Ammon's horn (tissue), 1 donor: ENCODE measurements around the gene PLXNA4.
A peak's percentile ranks its signal among the peaks of the same experiment; 100 is the strongest.

ENCODE experiments used
- DNase-seq: peaks from one replicate; pipeline ENCODE4 v3.0.0-alpha.2; 2016; ENCODE audit warnings: low spot score

The PLXNA4 gene

DNA sequence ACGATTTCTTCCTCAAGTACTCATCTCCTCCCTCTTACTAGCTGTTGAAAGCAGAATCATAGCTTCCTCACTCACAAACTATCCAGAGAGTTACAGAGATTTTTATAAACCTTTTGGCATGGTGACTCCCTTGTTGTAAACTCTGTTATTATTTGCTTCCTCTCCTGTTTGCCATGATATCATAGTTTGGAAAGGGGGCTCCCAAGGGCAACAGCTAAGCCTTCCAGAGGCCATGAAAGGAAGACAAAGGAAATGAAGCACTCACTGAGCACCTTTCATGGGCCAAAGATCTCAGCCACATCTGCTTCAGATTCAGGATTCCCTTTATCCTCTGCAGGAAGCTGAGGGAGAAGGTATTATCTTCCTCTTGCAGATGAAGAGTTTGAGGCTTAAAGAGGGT, 484.6 kb downstream of the PLXNA4 start:
- DNase-seq = no peak

DNA sequence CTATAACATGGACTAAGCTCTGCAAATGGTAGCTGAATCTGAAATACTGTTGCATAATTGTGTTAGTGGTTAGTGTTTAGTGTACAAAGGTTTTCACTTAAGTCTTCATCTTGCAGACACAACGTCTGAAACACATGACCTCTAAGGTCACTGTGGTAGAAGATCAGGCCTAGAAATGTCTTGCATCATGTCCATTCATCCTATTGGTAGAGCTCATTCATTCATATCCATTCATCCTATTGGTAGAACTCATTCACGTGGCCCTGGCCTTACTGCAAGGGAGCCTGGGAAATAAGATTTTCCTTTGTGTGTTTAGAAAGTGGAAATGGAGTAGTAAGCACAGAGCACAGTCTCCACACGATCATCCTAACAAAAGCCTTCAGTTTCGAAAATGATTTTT, 485.8 kb downstream of the PLXNA4 start:
- no peak for DNase-seq

DNA sequence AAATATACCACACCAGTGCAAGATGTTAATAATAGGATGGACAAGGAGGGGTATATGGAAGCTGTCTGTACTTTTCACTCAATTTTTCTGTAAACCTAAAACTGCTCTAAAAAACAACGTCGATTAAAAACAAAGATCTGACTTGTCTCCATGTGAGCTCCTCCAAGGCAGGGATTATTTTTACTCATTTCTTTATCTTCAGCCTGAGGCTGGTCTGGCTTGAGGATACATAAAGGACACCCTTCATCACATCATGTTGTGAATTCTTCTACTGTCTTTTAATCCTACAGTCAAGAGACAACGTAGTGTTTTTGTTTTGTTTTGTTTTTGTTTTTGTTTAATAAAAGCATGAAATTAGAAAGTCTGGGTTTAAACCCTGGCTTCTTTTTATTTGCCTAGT, 486.9 kb downstream of the PLXNA4 start:
- DNase-seq = no peak

DNA sequence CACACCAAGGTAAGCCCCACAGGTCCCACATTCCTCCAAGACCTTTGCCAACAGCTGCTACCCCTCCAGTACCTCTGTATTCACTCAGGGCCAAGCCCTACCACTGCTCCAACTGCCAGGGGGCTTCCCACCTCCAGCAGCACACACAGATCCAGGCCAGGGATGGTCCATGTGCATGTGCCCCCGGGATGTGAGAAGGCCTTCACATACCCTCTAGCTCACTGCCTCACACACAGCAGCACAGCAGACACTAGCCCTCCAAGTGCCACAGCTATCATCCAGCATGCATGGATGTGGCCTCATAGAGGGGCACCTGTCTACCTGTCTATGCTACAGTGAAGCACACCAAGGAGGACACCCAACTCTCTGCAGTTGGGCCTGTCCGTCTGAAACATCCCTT, 488.8 kb downstream of the PLXNA4 start:
- DNase-seq = no peak

DNA sequence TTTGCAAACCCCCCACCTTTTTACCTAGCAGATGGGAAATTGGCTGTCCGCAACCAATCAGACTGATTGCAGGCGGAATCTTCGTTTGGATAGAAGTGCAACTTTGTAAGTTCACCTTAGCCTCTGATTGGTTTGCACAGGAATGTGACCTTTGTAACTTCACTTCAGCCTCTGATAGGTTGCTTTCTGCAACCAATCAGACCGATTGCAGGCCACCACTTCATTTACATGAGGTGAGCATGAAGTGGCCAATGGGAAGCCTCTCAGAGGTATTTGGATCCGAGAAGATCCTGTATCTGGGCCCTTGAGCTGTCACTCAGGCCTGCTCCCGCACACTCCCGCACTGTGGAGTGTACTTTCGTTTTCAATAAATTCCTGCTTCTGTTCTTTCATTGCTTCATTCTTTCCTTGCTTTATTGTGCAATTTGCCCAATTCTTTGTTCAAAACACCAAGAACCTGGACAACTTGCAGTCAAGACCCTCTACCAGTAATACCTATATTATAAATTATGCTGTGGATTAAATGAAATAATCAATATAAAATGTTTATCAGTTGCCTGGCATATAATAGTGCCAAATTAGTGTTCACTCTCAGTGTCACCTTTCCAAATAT, 491.4 kb downstream of the PLXNA4 start:
- DNase-seq = no peak

DNA sequence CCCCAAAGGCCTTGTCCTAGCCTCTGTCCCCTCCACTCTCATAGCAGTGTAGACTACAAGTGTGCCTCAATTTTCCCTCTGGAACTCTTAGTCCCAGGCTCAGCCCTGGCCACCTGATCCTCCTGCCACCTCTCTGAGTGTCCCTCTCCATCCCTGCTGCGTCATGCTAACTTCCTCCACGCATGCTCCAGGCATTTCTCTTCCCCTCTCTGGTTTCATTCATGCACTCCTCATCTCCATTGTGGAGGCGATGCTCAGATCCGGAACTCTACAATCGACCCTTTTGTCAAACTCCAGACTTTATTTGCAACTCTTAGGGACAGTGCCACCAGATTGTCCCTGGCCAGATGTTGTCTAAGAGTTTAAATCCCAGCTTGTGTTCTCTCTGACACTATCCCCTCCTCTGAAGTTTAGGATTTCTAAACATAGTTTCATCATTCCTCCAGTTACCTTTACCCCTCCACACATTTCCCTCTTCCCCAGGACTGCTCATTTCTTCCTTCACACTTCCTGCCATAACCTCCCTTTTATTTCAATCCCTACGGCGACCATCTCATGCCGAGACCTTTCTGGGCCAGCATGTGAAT, 492.6 kb downstream of the PLXNA4 start:
- DNase-seq = no peak

DNA sequence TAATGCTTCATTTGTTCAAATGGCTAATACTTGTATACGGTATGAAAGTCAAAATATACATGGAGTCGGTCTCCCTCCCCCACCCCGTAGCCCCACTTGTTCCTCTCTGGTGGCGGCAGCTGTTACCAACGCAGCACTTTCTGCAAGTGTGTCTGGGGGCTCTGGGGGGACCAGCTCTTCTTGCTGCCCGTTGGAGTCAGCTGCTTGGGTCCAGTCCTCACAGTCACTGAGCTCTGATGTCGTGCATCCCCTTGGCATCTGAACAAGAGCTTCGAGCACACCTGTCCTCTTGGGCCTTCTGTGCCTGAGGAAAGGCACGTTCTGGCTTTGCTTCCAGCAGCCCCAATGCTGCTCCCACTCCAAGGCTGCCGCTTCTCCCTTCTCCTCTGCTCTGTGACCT, 493.1 kb downstream of the PLXNA4 start:
- no peak for DNase-seq

DNA sequence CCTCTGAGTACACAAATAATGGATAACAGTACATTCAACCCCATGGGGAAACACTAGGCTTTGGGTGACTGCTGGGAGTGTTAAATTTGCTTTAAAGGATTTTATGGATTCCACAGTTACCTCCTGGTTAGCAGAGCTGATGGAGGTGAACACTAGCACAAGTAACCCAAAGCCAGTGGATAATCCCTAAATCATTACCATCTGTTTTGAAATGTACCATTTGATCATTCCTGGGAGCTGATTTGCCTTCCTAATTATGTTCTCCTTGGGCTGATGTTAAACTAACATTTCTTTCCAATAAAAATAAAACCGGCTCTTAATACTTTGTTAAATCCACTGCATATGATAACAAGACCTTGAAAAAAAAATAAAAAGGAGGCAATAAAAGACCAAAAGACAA, 493.9 kb downstream of the PLXNA4 start:
- no peak for DNase-seq

DNA sequence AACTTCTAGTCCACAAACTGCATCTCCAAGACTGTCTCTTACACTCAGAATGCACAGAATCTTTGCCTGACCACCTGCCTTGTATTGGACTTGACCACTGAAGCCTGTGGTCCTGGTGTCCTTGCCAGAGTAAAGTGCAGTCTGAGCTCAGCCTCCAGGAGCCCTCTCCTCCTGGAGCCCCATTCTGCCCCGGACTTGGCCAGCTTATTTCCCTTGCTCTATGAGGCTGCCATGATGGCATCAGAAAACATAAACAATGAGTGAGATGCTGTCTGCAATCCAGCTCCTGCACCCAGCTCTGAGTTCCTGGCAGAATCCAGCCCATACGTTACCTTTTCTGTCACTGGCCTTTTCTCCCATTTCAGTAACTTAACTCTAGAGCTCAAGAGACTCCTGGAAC, 494.6 kb downstream of the PLXNA4 start:
- no peak for DNase-seq

DNA sequence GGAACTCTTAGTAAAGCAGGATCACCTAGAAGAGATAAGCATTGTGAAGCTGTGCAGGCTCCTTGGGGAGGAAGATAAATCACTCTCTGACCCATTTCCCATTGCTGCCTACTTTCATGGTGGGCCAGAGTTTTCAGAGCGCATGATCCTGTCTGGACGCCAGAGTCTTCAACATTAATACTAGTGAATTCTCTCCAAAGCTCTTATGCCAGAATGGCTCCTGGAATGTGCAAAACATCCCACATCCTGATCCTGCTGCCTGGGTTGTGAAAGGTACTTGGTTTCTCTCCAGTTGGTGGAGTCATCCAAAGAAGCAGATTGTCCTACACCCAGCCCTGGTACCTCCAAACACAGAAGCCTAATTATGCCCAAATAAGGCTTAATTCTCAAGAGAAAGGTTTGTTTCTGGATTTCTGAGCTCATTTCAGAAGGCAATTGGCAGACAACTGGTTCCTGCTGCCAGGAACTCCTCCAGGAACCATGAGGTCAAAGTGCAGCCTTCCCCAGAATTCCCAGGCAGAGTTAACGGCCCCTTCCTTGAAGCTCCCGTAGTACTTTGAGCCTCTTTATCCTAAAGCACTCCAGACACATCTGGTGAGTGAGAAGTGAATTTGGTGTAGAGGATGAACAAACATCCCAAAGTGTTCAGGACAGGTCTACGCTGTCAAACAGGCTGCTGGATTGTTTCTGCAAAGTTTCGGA, 495.2 kb downstream of the PLXNA4 start:
- DNase-seq = peak; percentile 47

DNA sequence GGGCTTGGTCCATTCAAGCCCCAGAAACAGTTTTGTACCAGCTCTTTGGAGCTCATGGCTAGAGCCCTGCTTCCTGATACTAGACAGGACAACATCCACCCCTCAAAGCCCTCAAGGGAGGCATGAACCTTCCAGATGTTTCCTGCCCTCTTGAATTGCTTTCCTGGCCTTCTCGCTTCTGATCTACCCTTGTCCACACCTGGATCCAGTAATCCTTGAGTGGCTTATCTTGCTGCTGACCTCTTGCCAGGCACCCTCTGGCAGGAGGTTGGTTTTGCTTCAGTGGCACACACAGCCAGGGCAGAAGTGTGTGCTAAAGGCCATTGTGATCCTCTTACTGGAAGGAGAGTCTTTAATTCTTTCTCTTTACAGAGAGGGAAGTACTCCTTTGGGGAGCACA, 495.8 kb downstream of the PLXNA4 start:
- DNase-seq = no peak

DNA sequence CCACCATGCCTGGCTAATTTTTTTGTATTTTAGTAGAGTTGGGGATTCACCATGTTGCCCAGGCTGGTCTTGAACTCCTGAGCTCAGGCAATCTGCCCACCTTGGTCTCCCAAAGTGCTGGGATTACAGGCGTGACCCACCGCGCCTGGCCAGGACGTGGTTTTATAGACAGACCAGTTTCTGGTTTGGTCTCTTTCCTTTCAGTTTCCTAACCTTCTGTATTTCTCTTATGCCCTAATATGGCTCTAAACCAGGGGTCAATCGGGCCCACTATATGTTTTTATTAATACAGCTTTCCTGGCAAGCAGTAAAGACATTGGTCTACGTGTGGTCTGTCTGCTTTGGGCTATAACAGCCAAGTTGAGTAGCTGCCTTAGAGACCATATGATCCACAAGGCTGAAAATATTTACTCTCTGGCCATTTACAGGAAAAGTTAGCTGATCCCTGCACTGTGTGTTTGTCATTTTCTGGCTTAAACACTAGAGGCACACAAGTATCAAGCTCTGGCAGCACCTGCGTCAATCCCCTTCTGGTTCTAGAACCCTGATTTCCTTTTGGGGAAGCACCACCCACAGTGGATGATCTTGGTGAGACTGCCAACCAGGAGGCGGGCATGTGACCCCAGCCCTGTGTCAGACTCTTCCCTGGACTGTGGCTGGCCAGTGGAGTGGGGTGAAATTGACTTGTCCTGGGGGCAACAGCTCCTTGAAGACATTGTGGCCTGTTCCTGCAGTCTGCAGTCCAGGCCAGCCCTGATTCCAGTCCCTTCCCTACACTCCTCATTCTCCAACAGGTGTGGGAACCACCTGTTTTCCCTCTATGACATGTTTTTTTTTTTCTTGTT, 497.2 kb downstream of the PLXNA4 start:
- DNase-seq = no peak

DNA sequence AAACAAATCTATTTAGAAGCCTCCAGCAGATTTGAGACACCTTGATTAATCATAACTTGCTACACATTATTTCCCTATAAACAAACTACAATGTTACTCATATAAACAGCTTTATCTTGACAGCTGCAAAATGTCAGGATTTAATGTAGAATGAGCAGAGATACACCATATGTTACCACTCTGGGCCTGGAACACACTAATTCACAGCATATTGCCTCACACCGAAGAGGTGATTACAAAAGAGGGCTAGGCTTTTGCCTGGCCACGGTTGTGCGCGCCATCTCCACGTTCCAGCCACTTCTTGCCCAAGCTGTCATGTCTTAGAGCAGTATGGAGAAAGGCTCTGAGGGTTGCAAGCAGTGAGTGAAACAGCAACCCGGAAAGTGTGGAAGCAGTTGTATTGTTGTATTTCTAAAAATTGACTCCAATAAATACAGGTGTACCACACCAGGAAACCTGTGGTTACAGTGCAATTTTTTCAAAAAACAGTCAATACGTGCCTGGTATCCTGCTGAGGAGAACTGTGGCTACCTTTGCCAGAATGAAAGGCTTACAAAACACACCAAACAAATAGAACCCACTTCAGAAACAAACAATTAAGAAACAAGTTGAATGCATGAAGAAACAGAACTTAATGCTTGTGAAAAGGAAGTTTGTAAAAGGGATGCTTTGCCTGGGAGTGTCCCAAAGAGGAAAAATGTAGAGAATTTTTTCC, 498.1 kb downstream of the PLXNA4 start:
- no peak for DNase-seq

DNA sequence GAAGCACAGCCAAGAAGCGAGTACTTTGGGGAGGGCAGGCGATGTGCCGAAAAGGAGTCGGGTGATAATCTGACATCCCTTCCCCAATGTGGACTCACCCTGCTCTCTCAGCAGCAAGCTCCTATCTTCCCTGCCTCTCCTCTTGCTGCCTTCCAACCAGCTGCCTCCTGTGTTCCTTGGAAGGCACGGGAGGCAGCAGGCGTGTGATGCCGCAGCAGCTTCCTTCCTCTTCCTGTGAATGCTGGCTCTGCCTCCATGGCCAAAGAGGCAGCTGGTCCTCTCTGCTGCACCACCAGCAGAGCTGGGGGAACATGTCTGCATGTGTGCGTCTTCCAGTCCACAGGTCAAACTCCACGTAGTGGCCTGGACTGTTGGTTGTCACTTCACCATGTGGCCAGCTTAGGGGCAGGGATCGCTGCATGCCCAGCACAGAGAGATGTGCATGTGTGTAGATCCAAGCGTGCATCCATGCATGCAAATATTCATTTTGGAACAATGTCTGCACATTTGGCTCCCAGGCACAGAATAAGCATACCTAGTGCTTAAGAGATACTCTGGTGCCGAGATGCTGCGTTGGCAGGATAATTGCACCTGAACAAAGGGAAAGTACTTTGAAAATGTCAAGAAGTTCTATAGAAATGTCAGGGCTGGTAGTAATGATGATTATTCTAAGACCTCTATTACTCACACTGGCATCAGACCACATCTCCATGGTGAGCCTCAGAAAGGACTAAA, 499.8 kb downstream of the PLXNA4 start:
- no peak for DNase-seq

DNA sequence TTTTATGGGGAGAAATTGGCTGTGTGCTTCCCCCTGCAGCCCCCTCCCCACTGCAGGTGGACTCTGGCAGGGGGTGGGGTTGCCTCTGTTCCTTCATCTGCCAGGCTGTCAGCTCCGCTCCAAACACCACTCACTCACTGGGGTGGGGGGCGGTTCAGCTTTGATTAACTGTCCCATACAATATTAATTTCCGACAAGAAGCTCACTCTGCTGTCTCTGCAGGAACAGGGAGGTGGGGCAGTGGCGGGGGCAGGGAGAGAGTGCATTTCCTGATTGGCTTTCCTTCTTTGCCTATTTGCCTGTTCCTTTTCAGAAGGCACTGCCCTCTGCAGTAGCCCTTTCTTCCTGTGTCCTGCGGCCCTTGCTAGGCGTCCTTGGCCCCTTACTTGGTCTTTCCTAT, 500.8 kb downstream of the PLXNA4 start:
- DNase-seq = no peak

DNA sequence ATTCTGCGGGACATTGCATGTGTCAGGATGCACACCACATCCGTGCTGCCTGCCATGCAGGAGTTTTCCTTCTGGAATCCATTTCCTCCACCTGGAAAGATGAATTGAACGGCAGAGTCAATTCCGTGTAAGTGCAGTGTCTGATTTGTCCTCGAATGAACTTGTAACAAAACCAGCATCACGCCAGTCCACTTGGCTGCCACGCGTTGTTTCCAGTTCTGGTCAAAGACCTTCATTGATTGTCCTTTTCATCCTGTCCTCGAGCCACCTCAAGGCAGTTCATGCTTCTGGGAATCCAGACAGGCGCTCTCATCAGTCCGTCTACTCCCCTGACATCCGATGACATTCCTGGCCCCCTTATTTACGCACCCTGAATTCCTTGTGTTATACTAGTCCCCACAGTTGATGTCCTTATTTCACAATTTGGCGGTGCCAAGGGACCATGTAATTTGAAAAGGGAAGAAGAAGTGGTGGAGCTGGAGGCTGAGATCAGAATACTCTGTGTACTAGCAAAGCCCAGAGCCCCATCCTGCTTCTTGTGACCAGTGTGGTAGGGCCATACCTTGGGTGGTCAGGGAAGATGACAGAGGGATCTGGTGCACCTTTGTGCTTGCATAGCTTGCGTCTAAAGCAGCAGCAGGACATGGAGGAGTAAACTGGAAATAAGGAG, 502.2 kb downstream of the PLXNA4 start:
- DNase-seq = no peak
